IMR-90 (cell line): ENCODE measurements around the gene PRMT5. TPM values are rescaled to one million over a fixed set of nuclear protein-coding genes. Genes with fewer than 3 reads are reported as not detected.

Experiments
- ATAC-seq: fragments of 200-7000 bp; cut with Tn5 transposase; 2 replicates; pipeline ENCODE4 v1.9.1; 2020; ENCODE audit warnings: low read depth, mild to moderate bottlenecking, moderate library complexity
- BruUV-seq: library from RNA; stranded (reverse); fragments of 400-500 nt; replicated peaks from 2 replicates; lab custom pipeline; 2021; lab: Mats Ljungman, UMichigan
- CTCF ChIA-PET: fragments of 300-600 bp; formaldehyde crosslinking; extraction: SDS; loops from one replicate; lab custom pipeline; 2021; ENCODE audit warnings: antibody characterized with exemption; lab: Yijun Ruan, JAX
- POLR2A ChIA-PET: fragments of 300-600 bp; sonication (Branson Sonifier 250); formaldehyde crosslinking; loops from one replicate; lab custom pipeline; 2022; ENCODE audit warnings: antibody characterized with exemption; ENCODE audit not compliant: unreplicated experiment; lab: Charles Lee
- DNase-seq: peaks from one replicate; pipeline ENCODE4 v3.0.0; 2013
- H2AFZ ChIP-seq: replicated peaks from 2 replicates; pipeline ENCODE3; 2013; ENCODE audit warnings: low read length, mild to moderate bottlenecking; ENCODE audit not compliant: poor library complexity
- H2AK5ac ChIP-seq: 2 replicates; pipeline ENCODE4 v1.6.1; 2013; ENCODE audit warnings: low read depth, low read length, inconsistent platforms
- H2AK9ac ChIP-seq: replicated peaks from 2 replicates; pipeline ENCODE3; 2013; ENCODE audit warnings: mild to moderate bottlenecking, low read depth, low read length, moderate library complexity; ENCODE audit not compliant: poor library complexity
- H2BK120ac ChIP-seq: 2 replicates; pipeline ENCODE4 v1.6.1; 2013; ENCODE audit warnings: low read depth, low read length, inconsistent platforms
- H2BK15ac ChIP-seq: 3 replicates; pipeline ENCODE4 v1.6.1; 2013; ENCODE audit warnings: low read depth, low read length, inconsistent platforms
- H2BK20ac ChIP-seq: 2 replicates; pipeline ENCODE4 v1.6.1; 2013; ENCODE audit warnings: low read depth, mild to moderate bottlenecking, inconsistent platforms, low read length, moderate library complexity
- H2BK5ac ChIP-seq: 2 replicates; pipeline ENCODE4 v1.6.1; 2013; ENCODE audit warnings: mild to moderate bottlenecking, low read depth, low read length, inconsistent platforms; ENCODE audit not compliant: poor library complexity, severe bottlenecking
- H3K14ac ChIP-seq: replicated peaks from 2 replicates; pipeline ENCODE4 v1.6.1; 2013; ENCODE audit warnings: low read depth, low read length, inconsistent platforms
- H3K18ac ChIP-seq: 2 replicates; pipeline ENCODE4 v1.6.1; 2013; ENCODE audit warnings: low read depth, low read length, control low read depth
- H3K23ac ChIP-seq: 2 replicates; pipeline ENCODE4 v1.6.1; 2013; ENCODE audit warnings: low read depth, low read length, inconsistent platforms
- H3K27ac ChIP-seq: 2 replicates; pipeline ENCODE4 v1.5.1; 2013; ENCODE audit warnings: mild to moderate bottlenecking, control low read depth, low read length; ENCODE audit not compliant: insufficient read depth
- H3K27me3 ChIP-seq: 2 replicates; pipeline ENCODE4 v1.6.1; 2013; ENCODE audit warnings: low read length; ENCODE audit not compliant: control insufficient read depth, insufficient read depth
- H3K36me3 ChIP-seq: 2 replicates; pipeline ENCODE4 v1.6.1; 2013; ENCODE audit warnings: low read length, mixed read lengths; ENCODE audit not compliant: control insufficient read depth, insufficient read depth
- H3K4ac ChIP-seq: 2 replicates; pipeline ENCODE4 v1.6.1; 2013; ENCODE audit warnings: low read depth, low read length, inconsistent platforms
- H3K4me1 ChIP-seq: 2 replicates; pipeline ENCODE4 v1.6.1; 2013; ENCODE audit warnings: low read length, mixed read lengths; ENCODE audit not compliant: control insufficient read depth, insufficient read depth
- H3K4me2 ChIP-seq: 2 replicates; pipeline ENCODE4 v1.6.1; 2013; ENCODE audit warnings: low read depth, mild to moderate bottlenecking, control low read depth, low read length, moderate library complexity
- H3K4me3 ChIP-seq: 2 replicates; pipeline ENCODE4 v1.5.1; 2013; ENCODE audit warnings: low read depth, mild to moderate bottlenecking, control low read depth, low read length, moderate library complexity; ENCODE audit not compliant: insufficient read depth
- H3K56ac ChIP-seq: 2 replicates; pipeline ENCODE4 v1.6.1; 2013; ENCODE audit warnings: low read length, inconsistent platforms; ENCODE audit not compliant: insufficient read depth; ENCODE audit errors: extremely low read depth
- H3K79me1 ChIP-seq, 2 experiments: 2 replicates each; pipeline ENCODE4 v1.6.1; 2013; ENCODE audit warnings: low read length in 2 of 2, inconsistent platforms in 1 of 2, low read depth in 1 of 2
- H3K9ac ChIP-seq: 2 replicates; pipeline ENCODE4 v1.6.1; 2013; ENCODE audit warnings: low read depth, low read length, control low read depth
- H3K9me1 ChIP-seq: 2 replicates; pipeline ENCODE4 v1.6.1; 2013; ENCODE audit warnings: low read length, inconsistent platforms; ENCODE audit not compliant: insufficient read depth
- H3K9me3 ChIP-seq: 2 replicates; pipeline ENCODE4 v1.6.1; 2013; ENCODE audit warnings: low read length; ENCODE audit not compliant: control insufficient read depth, insufficient read depth
- H4K20me1 ChIP-seq: 2 replicates; pipeline ENCODE4 v1.6.1; 2013; ENCODE audit warnings: low read length, inconsistent platforms; ENCODE audit not compliant: insufficient read depth
- H4K5ac ChIP-seq: 2 replicates; pipeline ENCODE4 v1.6.1; 2013; ENCODE audit warnings: mild to moderate bottlenecking, low read depth, low read length, control low read depth
- H4K8ac ChIP-seq, 2 experiments: 2 replicates each; pipeline ENCODE4 v1.6.1; 2013; ENCODE audit warnings: low read depth in 2 of 2, low read length in 2 of 2, control low read depth in 1 of 2, inconsistent platforms in 1 of 2
- H4K91ac ChIP-seq: 2 replicates; pipeline ENCODE4 v1.6.1; 2013; ENCODE audit warnings: low read depth, low read length, inconsistent platforms; ENCODE audit not compliant: insufficient read depth
- CEBPB ChIP-seq: IDR thresholded peaks from 2 replicates; pipeline ENCODE4 v1.6.1; 2012; ENCODE audit warnings: low read depth, low read length, improper control_type of control experiment
- FOS ChIP-seq: fragments of 150-350 bp; IDR thresholded peaks from 2 replicates; pipeline ENCODE4 v1.6.1; 2016; ENCODE audit warnings: low read depth, low read length
- MXI1 ChIP-seq: IDR thresholded peaks from 2 replicates; pipeline ENCODE4 v1.6.1; 2012; ENCODE audit warnings: low read depth, mild to moderate bottlenecking, low read length, moderate library complexity, borderline replicate concordance
- NFE2L2 ChIP-seq: fragments of 150-350 bp; IDR thresholded peaks from 2 replicates; pipeline ENCODE4 v1.6.1; 2016; ENCODE audit warnings: low read depth, mild to moderate bottlenecking, low read length
- RFX5 ChIP-seq: IDR thresholded peaks from 2 replicates; pipeline ENCODE4 v1.8.0; 2012; ENCODE audit warnings: low read depth, mild to moderate bottlenecking, low read length, moderate library complexity
- WGBS, 2 experiments: methylation state at CpG; one replicate each; pipeline versions ENCODE4 v1.1.5 to v1.1.7; 2013; ENCODE audit warnings: missing lambda C conversion rate in 2 of 2; ENCODE audit not compliant: insufficient read length in 1 of 2; ENCODE audit errors: extremely low coverage in 2 of 2; 5-methylcytosine and 5-hydroxymethylcytosine counted together
- dilution Hi-C: fragments of 300-500 bp; cut with HindIII; formaldehyde crosslinking; loops from one replicate; pipeline ENCODE4 v1.14.3; 2018; ENCODE audit warnings: low sequenced_read_pairs; ENCODE audit not compliant: unreplicated experiment
- in situ Hi-C: fragments of 300-500 bp; cut with MboI; formaldehyde crosslinking; loops from 3 replicates; pipeline ENCODE4 v1.14.3; 2019; ENCODE audit warnings: low sequenced_read_pairs, inconsistent platforms, mixed read lengths
- intact Hi-C: fragments of 100-400 bp; cut with micrococcal nuclease; formaldehyde crosslinking; loops from 2 replicates; pipeline ENCODE4 v1.10.0; 2022
- polyA plus RNA-seq, 3 experiments: library from polyadenylated mRNA; depleted of rRNA; stranded (reverse); fragments of >200 nt; gene quantifications; 2 replicates each; pipeline ENCODE4 v1.2.3, GENCODE V29; 2012; ENCODE audit warnings: low replicate concordance in 1 of 3
- total RNA-seq: library from RNA; depleted of rRNA; stranded (reverse); fragments of >200 nt; gene quantifications from 2 replicates; pipeline ENCODE4 v1.2.3, GENCODE V29; 2012

PRMT5 gene
- total and polyA plus RNA-seq, 2 of the 4 experiments (the other 2 are of a cell fraction) = 99.3 to 136 TPM

DNA sequence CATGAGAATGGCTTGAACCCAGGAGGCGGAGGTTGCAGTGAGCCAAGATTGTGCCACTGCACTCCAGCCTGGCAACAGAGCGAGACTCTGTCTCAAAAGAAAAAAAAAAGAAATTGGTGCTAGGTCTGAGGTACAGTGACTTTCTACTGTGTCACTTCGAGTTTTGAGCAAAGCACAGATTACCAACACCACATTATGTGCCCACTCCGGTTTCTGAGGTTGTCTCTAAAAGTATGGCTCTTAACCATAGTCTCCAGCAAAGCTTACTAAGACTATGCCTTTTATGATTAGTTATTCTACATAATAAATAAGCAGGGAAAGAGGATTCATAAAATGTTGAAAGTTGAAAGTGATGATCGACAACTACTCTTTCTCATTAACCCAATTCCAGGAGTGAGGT, 18.3 kb downstream of the PRMT5 start:
- ChIA-PET POLR2A (no interaction called here), CTCF (interaction anchor here (1.7 kb wide), 1 partner anchor 11 kb away, joined by 7 read pairs; no protein-coding TSS in a partner anchor)
- WGBS, 2 experiments = 100% methylated on average over 1 of the region's 5 CpGs; no CpG with 5 or more reads in 1 of the 2 experiments
- peaks cover under 1% of the 10 kb centered on the region; the same call in 1 of the 2 replicates for H3K4me1 ChIP-seq
- DNase-seq (no peak), ATAC-seq (no peak)
- no TSS peak for BruUV-seq
- TF ChIP-seq NFE2L2 (no peak), MXI1 (no peak), CEBPB (no peak), FOS (no peak), RFX5 (no peak)
- no peak overlapping the region for H3K4me2 ChIP-seq
- H3K56ac ChIP-seq = no peak overlapping the region
- H3K9me1 ChIP-seq = 0 out of 2 replicates have a peak, but pooled peaks cover 3% of the 10 kb centered on the region
- H3K27ac ChIP-seq = no peak overlapping the region
- no peak overlapping the region for H3K14ac ChIP-seq
- no peak overlapping the region for H4K91ac ChIP-seq
- no peak overlapping the region for H3K4ac ChIP-seq
- no peak overlapping the region for H2AK9ac ChIP-seq
- dilution Hi-C loops = no loop called here
- H3K36me3 ChIP-seq = peaks cover 20% of the 10 kb centered on the region
- H2AK5ac ChIP-seq = no peak overlapping the region
- no peak overlapping the region for H2BK15ac ChIP-seq
- in situ Hi-C loops = no loop called here
- no peak overlapping the region for H3K9ac ChIP-seq
- H4K5ac ChIP-seq = no peak overlapping the region
- no peak overlapping the region for H3K23ac ChIP-seq
- H3K27me3 ChIP-seq = no peaks in the 10 kb centered on the region
- H3K9me3 ChIP-seq = no peaks in the 10 kb centered on the region
- no peak overlapping the region for H3K4me3 ChIP-seq
- H2BK20ac ChIP-seq = no peak overlapping the region
- no peak overlapping the region for H4K8ac ChIP-seq
- no peak overlapping the region for H2BK120ac ChIP-seq
- no peak overlapping the region for H2AFZ ChIP-seq
- intact Hi-C loops = no loop called here
- no peaks in the 10 kb centered on the region for H4K20me1 ChIP-seq
- peaks cover 13 to 38% of the 10 kb centered on the region in 2 experiments for H3K79me1 ChIP-seq
- H2BK5ac ChIP-seq = no peak overlapping the region
- no peak overlapping the region for H3K18ac ChIP-seq
